ENCODE data around the gene IFT122. TPM values are rescaled to one million over a fixed set of nuclear protein-coding genes. Genes with fewer than 3 reads are reported as not detected.
"Not testable (repeated sequence)": the region's sequence is repeated elsewhere in the genome, so short reads cannot be mapped to it uniquely, and the experiment has no call there.

The IFT122 gene
- total RNA-seq, 1 donor from 2014 or later: 27.1 TPM

DNA sequence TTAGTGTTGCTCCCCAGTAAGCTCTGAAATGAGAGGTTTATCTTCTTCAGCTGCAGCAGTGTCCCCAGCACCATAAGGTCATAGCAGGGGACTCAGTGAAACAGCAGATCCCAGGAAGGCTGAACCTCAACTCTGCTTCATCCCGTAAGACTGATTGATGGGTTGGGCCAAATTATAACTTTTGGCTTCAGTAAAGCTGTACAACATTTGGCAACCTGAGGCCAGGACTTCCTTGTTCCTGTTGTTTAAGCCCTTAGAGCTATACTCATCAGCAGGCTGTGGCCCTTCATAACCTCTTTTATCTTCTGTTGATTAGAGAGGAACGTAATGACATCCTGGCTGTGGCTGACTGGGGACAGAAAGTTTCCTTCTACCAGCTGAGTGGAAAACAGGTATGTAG lies 29.0 kb downstream of the IFT122 start:
- DNase-seq (ENCODE audit: low read depth in 2 of 2): peak in 1 of 2 donors; percentile 31

DNA sequence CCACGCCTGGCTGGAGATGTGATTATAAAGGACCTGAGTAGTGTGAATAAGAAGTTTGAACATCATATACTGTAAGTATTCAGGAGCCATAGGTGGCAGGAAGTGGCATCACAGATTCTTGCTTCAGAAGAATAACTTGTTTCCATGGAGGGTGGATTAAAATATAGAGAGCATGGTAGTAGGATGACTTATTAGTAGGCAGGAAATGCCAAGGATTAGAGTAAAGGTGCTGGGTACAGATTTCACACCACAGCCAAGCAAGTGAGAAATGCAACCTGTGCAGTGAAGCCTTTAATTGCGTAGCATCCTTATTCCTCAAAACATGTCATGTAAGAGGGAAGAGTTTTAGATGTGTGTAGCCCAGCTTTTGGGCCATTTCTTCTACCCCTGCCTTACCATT lies 30.8 kb downstream of the IFT122 start:
- DNase-seq (ENCODE audit: low read depth in 2 of 2): no peak

DNA sequence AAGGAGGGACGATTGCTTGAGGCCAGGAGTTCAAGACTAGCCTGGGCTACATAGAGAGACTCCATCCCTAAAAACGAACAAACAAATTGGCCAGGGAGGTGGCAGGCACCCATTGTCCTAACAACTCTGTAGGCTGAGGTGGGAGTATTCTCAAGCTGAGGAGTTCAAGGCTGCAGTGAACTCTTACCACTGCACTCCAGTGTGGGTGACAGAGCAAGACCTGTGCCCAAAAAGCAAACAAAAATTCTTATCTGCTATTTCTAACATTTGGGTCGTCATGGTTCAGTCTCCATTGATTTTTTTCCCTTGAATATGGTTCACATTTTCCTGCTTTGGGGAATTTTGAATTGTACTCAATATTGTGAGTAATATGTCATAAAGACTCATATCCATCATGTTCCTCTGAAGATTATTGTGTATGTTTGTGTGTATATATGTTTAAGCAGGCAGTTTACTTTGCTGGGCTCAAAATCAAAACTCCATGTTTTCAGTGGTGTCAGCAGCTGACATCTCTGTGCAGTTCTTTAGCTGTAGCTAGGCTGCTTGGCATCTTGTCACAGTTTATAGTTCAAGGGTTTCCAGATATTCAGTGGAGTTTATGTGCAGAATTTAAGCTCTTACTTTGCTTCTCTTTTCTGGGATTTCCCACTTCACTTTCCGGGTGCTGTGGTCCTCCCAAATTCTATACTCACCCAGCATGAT lies 33.2 kb downstream of the IFT122 start:
- DNase-seq (ENCODE audit: low read depth in 2 of 2): no peak

DNA sequence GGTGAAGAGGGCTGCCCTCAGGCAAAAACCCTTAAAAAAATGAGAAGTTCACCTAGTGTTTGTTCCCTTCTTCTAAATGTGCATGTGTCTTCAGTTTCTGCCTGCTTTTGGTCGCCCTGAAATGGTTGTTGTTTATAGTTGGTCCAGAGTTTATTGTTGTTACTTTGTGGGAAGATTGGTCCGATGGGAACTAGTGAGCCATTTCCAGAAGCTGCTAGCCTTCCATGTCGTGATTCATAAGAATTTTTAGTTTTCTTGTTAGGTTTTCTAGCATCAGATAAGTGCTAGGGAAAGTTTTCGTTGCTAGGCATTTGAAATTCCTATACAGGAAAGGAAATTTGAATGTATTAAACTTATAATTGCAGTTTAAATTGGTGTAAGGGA lies 33.7 kb downstream of the IFT122 start:
- DNase-seq (ENCODE audit: low read depth in 2 of 2): no peak

DNA sequence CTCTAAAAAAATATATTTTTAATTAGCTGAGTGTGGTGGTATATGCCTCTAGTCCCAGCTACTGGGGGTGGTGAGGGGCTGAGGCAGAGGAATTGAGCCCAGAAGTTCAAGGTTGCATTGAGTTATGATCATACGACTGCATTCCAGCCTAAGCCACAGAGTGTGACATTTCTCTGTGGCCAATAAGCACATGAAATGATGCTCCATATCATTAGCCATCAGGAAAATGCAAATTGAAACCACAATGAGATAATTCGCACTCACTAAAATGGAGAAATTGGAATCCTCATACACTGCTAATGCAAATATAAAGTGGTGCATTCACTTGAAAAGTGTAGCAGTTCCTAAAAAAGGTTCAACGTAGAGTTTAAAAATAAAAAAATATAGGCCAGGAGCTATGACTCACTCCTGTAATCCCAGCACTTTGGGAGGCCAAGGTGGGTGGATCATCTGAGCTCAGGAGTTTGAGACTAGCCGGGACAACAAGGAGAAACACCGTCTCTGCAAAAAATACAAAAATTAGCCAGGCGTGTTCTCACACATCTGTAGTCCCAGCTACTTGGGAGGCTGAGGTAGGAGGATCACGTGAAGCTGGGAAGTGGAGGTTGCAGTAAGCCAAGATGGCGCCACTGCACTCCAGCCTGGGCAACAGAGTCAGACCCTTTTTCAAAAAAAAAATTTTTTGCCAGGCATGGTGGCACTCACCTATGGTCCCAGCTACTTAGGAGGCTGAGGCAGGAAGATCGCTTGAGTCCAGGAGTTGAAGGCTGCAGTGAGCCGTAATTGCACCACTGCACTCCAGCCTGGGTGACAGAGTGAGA lies 35.2 kb downstream of the IFT122 start:
- no peak for DNase-seq (ENCODE audit: low read depth in 2 of 2)

DNA sequence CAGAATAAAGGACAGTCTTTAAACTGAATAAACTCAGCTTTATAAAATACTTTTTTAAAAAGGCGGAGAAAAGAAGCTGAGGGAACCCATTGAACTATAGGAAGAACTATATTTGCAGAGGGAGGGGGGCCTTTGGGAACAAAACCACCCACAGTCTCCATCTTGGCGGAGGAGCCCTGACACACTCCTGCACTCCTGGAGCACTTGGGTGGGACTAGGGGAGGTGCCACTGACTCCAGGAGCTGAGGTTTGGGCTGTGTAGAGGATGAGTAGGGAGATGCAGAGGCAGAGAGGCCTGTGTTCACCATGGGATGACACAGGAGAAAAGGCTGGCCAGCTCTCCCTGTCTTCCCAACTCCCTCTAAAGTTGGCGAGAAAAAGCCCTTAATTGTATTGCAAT lies 35.8 kb downstream of the IFT122 start:
- DNase-seq (ENCODE audit: low read depth in 2 of 2): no peak

DNA sequence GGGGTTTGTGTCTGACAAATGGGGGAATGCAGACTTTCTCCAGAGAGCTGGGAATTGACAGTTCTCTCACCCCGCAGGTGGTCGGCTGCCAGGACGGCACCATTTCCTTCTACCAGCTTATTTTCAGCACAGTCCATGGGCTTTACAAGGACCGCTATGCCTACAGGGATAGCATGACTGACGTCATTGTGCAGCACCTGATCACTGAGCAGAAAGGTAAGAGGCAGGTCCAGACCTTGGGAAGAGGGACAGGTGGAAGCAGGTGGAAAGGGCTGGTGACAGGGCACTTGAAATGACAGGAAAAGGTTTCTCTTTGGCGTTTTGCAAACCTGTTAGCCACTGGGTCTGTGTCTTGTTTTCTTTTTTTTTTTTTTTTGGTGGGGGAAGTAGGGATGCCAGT lies 36.6 kb downstream of the IFT122 start:
- no peak for DNase-seq (ENCODE audit: low read depth in 2 of 2)

DNA sequence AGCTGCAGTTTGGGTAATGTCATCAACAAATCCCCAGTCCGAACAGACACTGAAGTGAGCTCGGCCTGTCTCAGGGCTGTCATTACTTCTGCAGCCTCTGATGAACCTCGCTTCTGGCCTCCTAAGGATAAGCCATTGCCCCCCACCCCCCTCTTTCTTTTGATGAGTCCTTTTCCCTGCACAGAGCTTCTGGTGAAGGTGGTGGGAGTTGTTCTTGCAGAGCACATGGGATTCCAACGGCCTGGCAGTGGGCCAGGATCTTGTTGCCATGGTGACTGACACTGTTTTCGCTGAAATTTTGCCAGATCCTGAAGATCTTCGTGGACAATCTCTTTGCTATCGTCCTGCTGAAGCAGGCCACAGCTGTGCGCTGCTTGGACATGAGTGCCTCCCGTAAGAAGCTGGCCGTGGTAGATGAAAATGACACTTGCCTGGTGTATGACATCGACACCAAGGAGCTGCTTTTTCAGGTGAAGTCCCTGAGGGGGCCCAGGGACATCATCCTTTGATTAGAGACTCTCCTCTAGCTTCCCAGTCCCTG lies 41.3 kb downstream of the IFT122 start:
- peak in 1 of 2 donors; percentile 63 for DNase-seq (ENCODE audit: low read depth in 2 of 2)

DNA sequence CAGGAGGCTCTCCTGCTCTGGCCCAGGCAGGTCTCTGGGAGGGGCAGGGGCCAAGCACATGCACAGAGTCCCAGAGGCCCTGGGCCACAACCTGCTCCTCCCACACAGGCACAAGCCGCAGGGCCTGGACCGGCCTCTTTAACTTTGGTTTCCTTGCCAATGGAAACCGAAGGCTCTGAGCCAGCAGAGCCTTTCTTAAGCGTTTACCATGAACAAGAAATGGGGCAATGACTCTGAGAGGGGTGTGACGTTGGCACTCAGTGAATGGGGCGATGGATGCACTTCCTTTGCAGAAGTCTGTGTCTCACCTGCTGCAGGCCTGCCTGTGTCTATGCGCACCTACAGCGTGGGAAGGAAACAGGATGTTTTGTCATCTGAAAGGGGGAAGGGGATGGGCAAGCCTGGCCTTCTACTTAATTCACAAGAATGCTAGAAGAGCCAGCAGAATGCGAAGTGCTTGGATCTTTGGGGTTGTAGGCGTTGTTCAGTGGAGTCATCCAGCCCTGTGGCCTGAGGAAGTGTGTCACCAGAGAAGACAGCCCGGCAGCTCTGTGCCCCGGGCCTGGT lies 41.8 kb downstream of the IFT122 start:
- peak in 1 of 2 donors; percentile 50 for DNase-seq (ENCODE audit: low read depth in 2 of 2)

DNA sequence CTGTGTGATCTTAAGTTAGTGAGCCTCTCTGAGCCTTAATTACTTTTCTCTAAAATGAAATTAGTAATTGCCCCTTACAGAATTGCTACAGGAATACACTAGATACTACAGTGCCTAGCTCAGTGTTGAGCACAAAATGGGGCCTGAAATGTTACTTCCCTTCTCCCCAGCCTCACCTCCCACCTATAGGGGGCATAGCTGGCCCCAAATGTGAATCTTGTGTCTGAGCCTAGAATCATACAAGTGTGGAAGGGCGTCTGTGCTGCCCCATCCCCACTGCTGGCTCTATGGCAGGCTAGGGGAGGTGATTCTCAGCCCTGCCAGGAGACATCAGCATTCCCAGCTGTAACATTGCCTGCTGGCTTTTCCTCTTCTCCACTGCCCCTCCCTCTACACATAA lies 42.7 kb downstream of the IFT122 start:
- no peak for DNase-seq (ENCODE audit: low read depth in 2 of 2)

DNA sequence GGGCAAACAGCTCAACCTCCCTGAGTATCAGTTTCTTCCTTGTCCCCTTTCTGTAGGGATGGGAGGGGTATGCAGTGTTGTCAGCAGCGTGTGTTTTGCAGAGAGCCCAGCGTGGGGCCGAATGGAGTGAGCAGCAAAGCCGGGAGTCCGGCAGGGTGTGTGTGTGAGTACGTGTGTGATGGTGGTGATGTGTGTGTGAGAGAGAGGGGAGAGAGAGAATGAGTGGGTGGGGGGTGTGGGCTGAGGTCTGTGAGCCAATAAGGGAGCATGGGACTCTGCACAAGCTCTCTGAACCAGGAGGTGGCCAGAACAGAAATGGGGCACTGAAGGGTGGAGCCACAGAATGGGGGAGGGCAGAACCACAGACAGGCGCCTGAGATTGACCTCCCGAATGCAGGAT lies 43.8 kb downstream of the IFT122 start:
- DNase-seq (ENCODE audit: low read depth in 2 of 2): no peak

DNA sequence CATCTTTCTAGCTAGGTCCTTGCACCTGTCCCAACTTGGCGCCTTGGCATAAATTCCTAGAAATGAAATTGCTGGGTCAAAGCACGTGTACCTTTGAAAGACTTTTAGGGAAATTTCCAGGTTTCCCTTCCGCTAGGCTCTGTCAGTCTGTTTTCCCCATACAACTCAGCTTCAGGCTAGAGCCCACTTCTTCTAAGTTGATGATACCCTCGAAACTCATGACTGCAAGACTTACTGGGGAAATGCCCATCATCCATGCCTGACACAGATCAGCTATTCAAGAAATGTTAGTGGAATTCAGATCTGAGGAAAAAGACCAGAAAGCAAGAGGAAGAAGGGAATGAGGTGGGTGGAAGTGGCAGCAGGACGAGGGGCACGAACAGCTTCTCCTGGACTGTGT lies 45.1 kb downstream of the IFT122 start:
- DNase-seq (ENCODE audit: low read depth in 2 of 2): not testable (repeated sequence)

DNA sequence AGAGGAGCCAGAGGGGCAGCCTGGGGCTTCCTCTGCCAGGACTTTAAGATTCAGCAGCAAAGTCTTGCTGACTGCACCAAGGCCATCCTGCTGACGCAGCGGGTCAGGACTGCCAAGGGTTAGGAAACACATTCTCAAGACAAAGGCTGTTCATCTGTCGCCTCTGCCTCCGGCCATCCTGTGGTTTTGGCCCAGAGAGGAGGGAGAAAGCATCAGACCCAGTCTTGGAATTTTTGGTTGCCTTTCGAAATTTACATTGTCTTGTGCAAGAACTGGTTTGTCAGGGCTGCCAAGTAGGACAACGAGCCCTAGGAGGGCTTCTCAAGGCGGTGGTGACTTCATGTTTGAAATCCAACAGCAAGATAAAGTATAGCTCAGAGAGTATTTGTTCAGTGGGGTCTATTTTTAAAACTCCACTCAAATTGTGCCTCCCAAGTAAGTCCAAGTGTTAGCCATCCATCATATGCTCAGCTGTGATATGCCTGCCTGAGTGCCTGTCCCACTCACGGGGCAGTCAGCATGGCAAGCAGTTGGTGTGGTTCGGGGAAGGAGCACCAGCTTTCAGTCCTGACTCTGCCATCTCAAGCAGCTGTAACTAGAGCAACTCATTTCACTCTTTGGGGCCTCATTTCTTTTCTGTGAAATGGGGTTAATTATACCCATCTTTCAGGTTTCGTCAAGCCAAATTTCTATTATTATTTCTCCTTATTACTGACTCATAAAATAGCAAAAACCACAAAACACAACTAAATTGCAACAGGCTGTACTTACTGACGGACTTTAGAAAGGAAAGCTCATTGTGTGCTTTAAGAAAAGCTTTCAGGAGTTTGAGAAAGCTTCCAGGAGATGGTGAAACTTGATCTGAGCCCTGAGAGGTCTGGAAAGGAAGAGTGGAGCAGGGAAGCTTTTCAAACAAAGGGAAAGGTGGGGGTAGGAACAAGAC lies 46.0 kb downstream of the IFT122 start:
- DNase-seq (ENCODE audit: low read depth in 2 of 2): no peak

DNA sequence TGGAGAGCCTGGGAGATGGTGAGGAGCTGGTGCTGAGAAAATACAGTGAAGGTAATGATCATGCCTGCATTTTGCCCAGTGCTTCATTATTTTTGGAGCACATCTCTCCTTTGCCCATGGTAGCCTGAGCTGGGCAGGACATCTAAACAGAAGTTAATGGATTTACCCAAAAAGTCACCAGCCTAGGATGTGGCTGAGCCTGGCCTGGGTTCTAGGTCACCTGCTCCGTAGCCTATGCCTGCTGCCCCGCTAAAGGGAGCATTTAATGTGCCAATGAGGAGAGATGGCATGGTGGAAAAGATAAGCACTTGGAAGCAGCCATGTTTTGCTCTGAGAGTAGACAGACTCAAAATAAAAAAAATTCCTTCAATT lies 46.6 kb downstream of the IFT122 start:
- DNase-seq (ENCODE audit: low read depth in 2 of 2): no peak

DNA sequence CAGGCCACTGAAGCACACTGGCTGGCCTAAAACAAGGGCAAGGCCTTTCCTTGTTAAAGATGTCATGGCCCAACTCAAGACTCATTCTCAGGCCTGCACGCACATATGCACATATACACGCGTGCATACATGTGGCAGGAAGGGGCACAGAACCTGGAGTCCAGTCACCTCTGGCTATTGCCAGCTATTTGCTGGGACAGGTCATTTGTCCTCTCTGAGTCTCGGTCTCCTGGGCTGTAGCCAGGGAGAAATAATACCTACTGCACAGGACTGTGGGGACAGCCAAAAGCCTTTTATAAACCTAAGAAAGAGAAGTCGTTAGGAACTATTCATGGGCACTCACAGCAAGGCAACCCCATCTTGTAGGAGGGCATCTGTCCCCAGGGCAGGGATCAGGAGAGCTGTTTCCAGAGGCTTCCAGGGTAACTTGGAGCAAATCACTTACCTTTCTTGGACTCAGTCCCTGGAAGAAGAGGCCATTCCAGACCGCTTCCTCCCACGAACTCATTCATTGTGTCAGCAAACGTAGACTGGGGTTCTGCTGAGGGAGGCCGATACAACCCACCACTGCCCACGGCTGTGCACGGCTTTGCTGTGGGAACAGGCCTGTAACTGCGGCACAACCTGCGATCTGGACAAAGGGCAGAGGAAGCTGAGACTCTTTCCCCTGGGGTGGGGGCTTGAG lies 47.3 kb downstream of the IFT122 start:
- DNase-seq (ENCODE audit: low read depth in 2 of 2): no peak

DNA sequence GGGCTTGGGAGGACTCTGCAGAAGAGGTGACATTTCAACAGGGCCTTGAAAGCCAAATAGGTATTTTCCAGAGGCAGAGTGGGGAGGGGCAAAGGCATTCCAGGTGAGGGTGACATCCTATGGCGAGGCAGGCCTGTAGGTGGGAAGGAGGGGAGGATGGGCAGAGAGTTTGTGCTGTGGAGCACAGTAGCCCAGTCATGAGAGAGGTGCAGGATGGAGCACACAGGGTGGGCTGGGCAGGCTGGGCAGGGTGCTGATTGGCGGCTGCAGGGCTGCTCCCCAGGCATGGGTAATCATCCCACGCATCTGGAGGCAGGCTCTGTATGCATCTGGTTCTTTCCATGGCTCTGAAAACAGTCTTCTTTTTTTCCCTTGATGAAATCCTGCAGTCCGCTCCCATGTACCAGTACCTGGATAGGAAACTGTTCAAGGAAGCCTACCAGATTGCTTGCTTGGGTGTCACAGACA lies 47.9 kb downstream of the IFT122 start:
- not testable (repeated sequence) for DNase-seq (ENCODE audit: low read depth in 2 of 2)

DNA sequence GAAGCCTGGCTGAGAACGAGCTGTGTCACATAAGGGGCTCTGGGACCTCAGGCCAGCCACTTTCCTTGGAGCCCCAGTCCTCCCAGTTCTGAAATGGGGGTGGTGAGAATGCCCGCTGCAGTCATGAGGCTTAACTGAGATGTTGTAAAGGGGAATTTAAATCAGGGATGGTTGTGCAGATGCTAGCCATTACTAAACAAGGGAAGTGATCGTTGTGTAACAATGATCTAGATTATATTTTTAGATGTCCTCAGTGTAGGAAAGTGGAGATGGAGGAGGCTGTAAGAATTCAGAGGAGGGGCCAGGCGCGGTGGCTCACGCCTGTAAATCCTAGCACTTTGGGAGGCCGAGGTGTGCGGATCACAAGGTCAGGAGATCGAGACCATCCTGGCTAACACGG lies 49.2 kb downstream of the IFT122 start:
- not testable (repeated sequence) for DNase-seq (ENCODE audit: low read depth in 2 of 2)

DNA sequence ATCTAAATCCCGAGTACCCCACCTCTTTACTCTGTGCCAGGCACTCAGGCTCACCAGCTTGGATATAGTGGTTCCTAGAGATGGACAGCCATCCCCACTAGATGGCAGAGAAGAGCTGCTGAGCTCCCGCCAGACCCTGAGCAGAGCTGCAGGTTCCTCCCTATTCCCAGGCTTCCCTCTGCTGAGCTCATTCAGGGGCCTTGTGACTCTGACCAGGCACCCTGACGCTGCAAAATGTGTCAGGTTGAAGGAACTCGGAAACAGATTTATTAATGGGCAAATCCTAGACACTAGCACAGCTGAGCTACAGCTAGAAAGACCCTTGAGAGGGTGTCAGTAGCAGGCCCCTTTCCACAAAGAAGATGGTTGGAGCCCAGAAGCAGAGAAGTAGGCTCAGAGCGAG lies 50.2 kb downstream of the IFT122 start:
- peak; percentile 86 to 95 for DNase-seq (ENCODE audit: low read depth in 2 of 2)

DNA sequence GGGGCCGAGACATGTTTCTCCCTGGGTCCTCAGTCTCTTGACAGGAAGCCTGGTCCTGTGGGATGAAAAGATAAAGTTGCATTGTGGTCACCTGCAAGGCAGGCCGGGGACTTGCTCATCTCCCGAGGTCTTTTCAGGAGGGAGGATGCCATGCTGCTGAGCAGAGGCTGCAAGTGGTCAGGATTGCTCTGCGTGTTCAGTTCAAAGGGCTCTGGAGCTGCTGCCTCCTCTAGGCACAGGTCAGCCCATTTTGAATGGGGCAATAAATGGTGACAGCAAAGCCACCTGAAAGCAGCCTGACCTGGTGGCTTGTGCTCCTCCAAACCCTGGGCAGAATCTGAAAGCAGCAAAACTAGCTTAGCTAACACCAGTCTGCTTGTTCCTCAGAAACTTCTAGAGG lies 51.1 kb downstream of the IFT122 start:
- not testable (repeated sequence) for DNase-seq (ENCODE audit: low read depth in 2 of 2)

DNA sequence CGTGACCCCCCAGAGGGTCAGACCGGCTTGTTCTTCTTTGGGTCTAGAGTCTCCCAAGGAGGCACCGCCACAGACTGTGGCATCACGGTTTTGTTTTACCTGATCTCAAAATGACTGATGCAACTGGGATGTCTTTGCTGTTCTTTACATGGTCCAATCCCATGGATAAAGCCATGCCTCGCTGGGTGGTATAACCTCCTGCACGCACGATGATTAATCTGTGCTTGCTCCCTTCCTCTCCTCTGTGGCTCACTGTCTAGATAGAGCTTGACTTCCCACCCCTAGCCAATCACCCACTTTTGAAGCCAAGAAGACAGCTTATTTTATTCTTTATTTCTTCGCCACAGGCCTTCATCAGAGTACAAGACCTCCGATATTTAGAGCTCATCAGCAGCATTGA lies 51.8 kb downstream of the IFT122 start:
- no peak for DNase-seq (ENCODE audit: low read depth in 2 of 2)

DNA sequence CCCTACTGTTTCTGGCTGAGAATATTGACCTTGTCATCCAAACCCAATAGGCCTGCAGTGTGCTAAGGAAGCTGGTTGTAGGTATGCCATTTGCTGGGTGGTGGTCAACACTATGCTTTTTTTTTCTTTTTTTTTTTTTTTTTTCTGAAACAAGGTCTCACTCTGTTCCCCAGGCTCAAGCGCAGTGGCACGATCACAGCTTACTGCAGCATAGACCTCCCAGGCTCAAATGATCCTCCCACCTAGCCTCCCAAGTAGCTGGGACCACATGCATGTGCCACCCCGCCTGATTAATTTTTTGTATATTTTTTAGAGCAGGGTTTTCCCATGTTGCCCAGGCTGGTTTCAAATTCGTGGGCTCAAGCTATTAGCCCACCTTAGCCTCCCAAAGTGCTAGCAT lies 52.7 kb downstream of the IFT122 start:
- no peak for DNase-seq (ENCODE audit: low read depth in 2 of 2)

Measured in dermis microvascular lymphatic vessel endothelial cell (primary cell).